Iris pigment epithelial cell (primary cell): ENCODE results near the gene DDX11.
"Not testable (repeated sequence)": the region's sequence is repeated elsewhere in the genome, so short reads cannot be mapped to it uniquely, and the experiment has no call there.

ENCODE experiments used
- DNase-seq: peaks from one replicate; pipeline ENCODE4 v3.0.0-alpha.2; 2011; ENCODE audit warnings: low read depth

Gene DDX11

DNA sequence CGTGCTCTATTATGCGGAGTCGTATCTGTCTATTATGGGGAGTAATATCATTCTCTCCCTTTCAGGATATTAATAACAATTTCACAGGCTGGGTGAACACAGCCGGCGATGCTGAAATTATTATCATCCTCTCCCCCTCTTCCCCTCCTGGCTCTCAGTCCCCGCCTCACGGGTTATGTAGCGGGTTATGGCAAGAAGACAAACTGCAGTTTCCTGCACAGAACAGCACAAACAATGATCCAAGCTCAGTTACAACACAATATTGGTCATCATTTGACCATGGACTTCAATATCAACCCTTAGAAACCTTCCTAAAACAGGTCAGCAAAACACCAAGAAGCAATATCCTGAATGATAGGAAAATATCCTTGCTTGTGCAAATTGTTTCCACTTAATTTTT, 50.5 kb downstream of the DDX11 start:
- DNase-seq = not testable (repeated sequence)

DNA sequence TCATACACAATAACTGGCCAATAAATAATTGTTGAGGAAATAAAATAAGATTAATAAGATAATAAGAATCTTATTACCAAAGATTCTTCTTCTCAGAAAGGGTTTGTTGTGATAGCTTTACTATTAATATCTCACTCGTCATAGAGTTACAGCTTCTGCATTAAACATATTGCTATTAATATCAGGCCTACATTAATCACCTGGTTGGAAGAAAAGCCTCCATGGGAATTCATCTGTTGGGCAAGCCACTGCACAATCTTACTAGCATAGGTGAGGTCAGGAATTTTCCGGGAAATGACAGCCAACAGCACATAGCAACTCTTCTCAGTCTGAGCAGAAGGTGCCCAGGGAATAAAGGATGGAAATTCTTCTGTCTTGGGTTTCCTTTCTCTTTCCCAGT, 51.5 kb downstream of the DDX11 start:
- not testable (repeated sequence) for DNase-seq

DNA sequence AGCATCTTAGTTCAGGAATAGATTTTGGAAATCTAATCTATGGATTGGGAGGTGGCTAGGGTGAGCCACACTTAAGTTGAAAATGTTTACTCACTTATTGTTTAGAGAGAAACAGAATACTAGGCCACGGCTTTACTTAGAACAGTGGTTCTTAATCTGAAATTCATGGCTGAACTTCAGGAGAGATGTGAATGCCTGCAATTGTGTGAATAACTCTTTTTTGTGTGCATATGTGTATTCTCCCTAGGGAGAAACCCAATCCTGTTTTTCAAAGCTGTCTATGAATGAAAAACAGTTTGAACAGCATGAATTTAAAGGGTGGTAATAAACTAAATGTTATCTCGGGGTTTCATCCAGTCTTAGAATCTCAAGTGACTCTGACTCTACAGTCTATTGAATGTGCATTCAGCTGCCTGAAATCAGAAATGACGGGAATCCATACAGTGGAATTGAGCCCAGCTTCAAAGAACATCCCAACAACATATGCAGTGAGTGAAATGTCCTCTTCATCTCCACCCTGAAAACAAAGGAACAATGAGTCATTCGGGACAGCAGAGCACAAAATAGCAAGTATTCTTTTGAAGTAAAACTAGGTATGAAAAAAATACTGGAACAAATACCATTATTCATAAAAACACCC, 53.7 kb downstream of the DDX11 start:
- DNase-seq = not testable (repeated sequence)

- DNase-seq = not testable (repeated sequence)
These were observed 62.9 kb downstream of the DDX11 start for GRCh38 chr12:31136581-31136980.

DNA sequence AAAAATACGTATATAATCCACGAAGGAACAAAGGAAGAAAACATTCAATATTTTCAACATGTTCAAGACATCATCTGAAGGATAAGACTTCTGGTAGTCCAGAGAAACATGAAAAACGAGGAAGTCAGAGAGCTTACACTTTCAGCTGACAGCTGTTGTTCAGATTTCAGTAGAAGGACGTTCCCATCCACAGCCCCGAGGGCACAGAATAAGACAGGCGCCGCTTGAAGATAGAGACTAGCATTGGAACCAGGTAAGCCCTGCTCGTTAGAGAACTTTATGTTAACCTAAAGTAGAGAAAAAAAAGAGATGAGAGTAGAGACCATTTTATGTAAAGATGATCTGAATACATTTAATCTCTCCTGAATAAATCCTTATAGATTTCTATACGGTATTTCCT, 71.1 kb downstream of the DDX11 start:
- not testable (repeated sequence) for DNase-seq

- DNase-seq = not testable (repeated sequence)
These were observed 71.6 kb downstream of the DDX11 start for GRCh38 chr12:31145296-31145695.

DNA sequence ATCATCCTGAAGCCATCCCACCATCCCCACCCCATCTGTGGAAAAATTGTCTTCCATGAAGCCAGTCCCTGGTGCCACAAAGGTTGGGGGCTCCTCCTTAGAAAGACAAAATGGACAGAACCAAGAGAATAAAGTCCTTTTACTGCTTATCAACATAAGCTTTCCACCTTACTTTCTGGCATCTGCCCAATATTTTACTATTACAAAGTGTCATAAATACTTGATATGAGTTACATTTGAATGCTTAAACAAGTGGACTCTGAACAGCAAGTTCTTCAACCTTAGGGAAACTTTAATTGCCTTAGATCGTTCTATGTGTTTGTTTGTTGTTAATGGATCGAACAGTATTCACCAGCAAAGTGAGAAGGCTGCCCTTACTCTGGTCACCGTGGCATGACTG, 73.8 kb downstream of the DDX11 start:
- DNase-seq = not testable (repeated sequence)

- not testable (repeated sequence) for DNase-seq
These were observed 77.1 kb downstream of the DDX11 start for GRCh38 chr12:31150766-31151165.
